Measurements from ENCODE around the gene THSD4. TPM values are rescaled to one million over a fixed set of nuclear protein-coding genes. Genes with fewer than 3 reads are reported as not detected.

THSD4 gene
- total and polyA plus RNA-seq, 9 of the 15 experiments (the other 6 are each of a cell fraction or from before 2014, with no cell fraction given) = 0.04 TPM; not detected in 5

- Histone ChIP-seq H3K36me3 (ENCODE audit: control insufficient read depth, insufficient read depth, low read length) (no peaks in the 10 kb centered on the region), H3K9me3 (replicated peaks; ENCODE audit: control insufficient read depth, insufficient read depth, low read depth, low read length) (no peaks in the 10 kb centered on the region), H3K27ac (ENCODE audit: extremely low read depth, low read depth, low read length) (no peak overlapping the region), H3K9ac (ENCODE audit: insufficient read depth in 1 of 2, low read depth in 2 of 2, low read length in 2 of 2) (no peak overlapping the region), H2AFZ (ENCODE audit: low read depth, low read length) (no peak overlapping the region), H3K79me2 (ENCODE audit: control insufficient read depth, insufficient read depth, low read length) (no peaks in the 10 kb centered on the region), H3K4me2 (ENCODE audit: insufficient read depth, low read length) (no peak overlapping the region), H3K4me1 (replicated peaks in 1 of 2; ENCODE audit: control insufficient read depth in 2 of 2, insufficient read depth in 2 of 2, low read length in 2 of 2) (peaks cover 0 to 15% of the 10 kb centered on the region in 2 experiments; a peak in 2 of 5 replicates), H3K27me3 (ENCODE audit: control insufficient read depth in 2 of 2, insufficient read depth in 2 of 2, low read length in 2 of 2) (peaks cover 9% of the 10 kb centered on the region in 2 experiments; a peak in 3 of 5 replicates), H4K20me1 (replicated peaks; ENCODE audit: control insufficient read depth, insufficient read depth, low read length) (0 out of 2 replicates have a peak, but pooled peaks cover 9% of the 10 kb centered on the region), H3K9me1 (ENCODE audit: control insufficient read depth, insufficient read depth, low read length) (no peaks in the 10 kb centered on the region), H3K4me3 (no peak overlapping the region)
- DNase-seq (ENCODE audit: extremely low read depth in 1 of 4, low spot score in 3 of 4) (no peak), ATAC-seq (no peak), FAIRE-seq (no peak)
- no TSS peak for BruUV-seq (replicated peaks)
- intact Hi-C loops (cut with micrococcal nuclease) (no loop called here), in situ Hi-C loops (cut with MboI) (loop anchor here (10.0 kb wide), 1 partner anchor 331 kb away; no protein-coding TSS in a partner anchor)
- 17% methylated on average over 11 of the region's 11 CpGs for WGBS (ENCODE audit: insufficient coverage, low coverage, missing lambda C conversion rate)
- POLR2A ChIA-PET = no interaction called here
- CTCF ChIA-PET (ENCODE audit: low intra/inter-chr PET ratio) = interaction anchor here (2.9 kb wide), 1 partner anchor 326 kb away, joined by 10 read pairs; no protein-coding TSS in a partner anchor
- TF ChIP-seq ARID3B (CRISPR knock-in tag; IDR thresholded peaks at IDR 0.05; ENCODE audit: borderline replicate concordance) (no peak), PCBP2 (IDR thresholded peaks at IDR 0.05; ENCODE audit: low read depth, low read length, poor library complexity, severe bottlenecking) (no peak), PYGO2 (tag; IDR thresholded peaks at IDR 0.05) (no peak), NR2C2 (CRISPR knock-in tag; IDR thresholded peaks at IDR 0.05) (no peak), NR2C2 (tag; IDR thresholded peaks at IDR 0.05) (no peak), TRIM28 (IDR thresholded peaks at IDR 0.05) (no peak), GTF2F1 (IDR thresholded peaks at IDR 0.05; ENCODE audit: low read depth, low read length) (no peak), MCM7 (IDR thresholded peaks at IDR 0.05) (no peak), FIP1L1 (IDR thresholded peaks at IDR 0.05; ENCODE audit: low read depth, low read length, poor library complexity, severe bottlenecking) (no peak), RFX5 (IDR thresholded peaks at IDR 0.05; ENCODE audit: low read depth, low read length) (no peak), ZNF507 (tag; conservative IDR thresholded peaks at IDR 0.05) (no peak), SETDB1 (IDR thresholded peaks at IDR 0.05; ENCODE audit: low read length) (no peak), ZBTB5 (IDR thresholded peaks at IDR 0.05) (no peak), ZNF398 (CRISPR knock-in tag; IDR thresholded peaks at IDR 0.05) (no peak), RFX1 (IDR thresholded peaks at IDR 0.05) (no peak), ZNF445 (CRISPR knock-in tag; IDR thresholded peaks at IDR 0.05; ENCODE audit: low read depth) (no peak)
Measured at GRCh38 chr15:71114066-71114680, 1.1 kb upstream of the THSD4 start.
